Mesothelial cell of epicardium (in vitro differentiated cells): Measurements from ENCODE around the gene CSTPP1. TPM values are rescaled to one million over a fixed set of nuclear protein-coding genes. Genes with fewer than 3 reads are reported as not detected.
A peak's percentile ranks its signal among the peaks of the same experiment; 100 is the strongest.

Experiments
- DNase-seq, 2 experiments: peaks; one replicate each; pipeline ENCODE4 v3.0.0; 2021; ENCODE audit warnings: low spot score in 2 of 2; ENCODE audit not compliant: unreplicated experiment in 2 of 2
- H3K27ac Mint-ChIP-seq: 2 replicates; pipeline ENCODE4 v1.8.0; 2021; ENCODE audit warnings: mixed read lengths
- H3K27me3 Mint-ChIP-seq: 2 replicates; pipeline ENCODE4 v1.8.0; 2021; ENCODE audit warnings: low read depth, mixed read lengths
- H3K36me3 Mint-ChIP-seq: 2 replicates; pipeline ENCODE4 v1.8.0; 2021; ENCODE audit warnings: mixed read lengths
- H3K4me1 Mint-ChIP-seq: 2 replicates; pipeline ENCODE4 v1.8.0; 2021; ENCODE audit warnings: mixed read lengths
- H3K4me3 Mint-ChIP-seq: 2 replicates; pipeline ENCODE4 v1.8.0; 2021; ENCODE audit warnings: mild to moderate bottlenecking, moderate library complexity, mixed read lengths
- H3K9me3 Mint-ChIP-seq: 2 replicates; pipeline ENCODE4 v1.8.0; 2021; ENCODE audit warnings: mixed read lengths
- total RNA-seq: library from RNA; stranded (reverse); gene quantifications from 3 replicates; pipeline ENCODE4 v1.2.1, GENCODE V29; 2021
- TF ChIP-seq, protein P1 (sequence below): fragments of 200-600 bp; sonication (generic); IDR thresholded peaks from one replicate; pipeline ENCODE4 v1.5.0; 2021; ENCODE audit warnings: antibody characterized with exemption; ENCODE audit not compliant: unreplicated experiment

Gene CSTPP1
- total RNA-seq, 1 donor from 2014 or later, result 44.0 TPM

- no peaks in the 10 kb centered on the region for H3K36me3 Mint-ChIP-seq
- H3K27ac Mint-ChIP-seq, result no peak overlapping the region
- H3K9me3 Mint-ChIP-seq, result no peaks in the 10 kb centered on the region
- peaks cover 1% of the 10 kb centered on the region for H3K27me3 Mint-ChIP-seq
- no peak overlapping the region for H3K4me3 Mint-ChIP-seq
- no peaks in the 10 kb centered on the region for H3K4me1 Mint-ChIP-seq
- TF ChIP-seq, protein P1, sequence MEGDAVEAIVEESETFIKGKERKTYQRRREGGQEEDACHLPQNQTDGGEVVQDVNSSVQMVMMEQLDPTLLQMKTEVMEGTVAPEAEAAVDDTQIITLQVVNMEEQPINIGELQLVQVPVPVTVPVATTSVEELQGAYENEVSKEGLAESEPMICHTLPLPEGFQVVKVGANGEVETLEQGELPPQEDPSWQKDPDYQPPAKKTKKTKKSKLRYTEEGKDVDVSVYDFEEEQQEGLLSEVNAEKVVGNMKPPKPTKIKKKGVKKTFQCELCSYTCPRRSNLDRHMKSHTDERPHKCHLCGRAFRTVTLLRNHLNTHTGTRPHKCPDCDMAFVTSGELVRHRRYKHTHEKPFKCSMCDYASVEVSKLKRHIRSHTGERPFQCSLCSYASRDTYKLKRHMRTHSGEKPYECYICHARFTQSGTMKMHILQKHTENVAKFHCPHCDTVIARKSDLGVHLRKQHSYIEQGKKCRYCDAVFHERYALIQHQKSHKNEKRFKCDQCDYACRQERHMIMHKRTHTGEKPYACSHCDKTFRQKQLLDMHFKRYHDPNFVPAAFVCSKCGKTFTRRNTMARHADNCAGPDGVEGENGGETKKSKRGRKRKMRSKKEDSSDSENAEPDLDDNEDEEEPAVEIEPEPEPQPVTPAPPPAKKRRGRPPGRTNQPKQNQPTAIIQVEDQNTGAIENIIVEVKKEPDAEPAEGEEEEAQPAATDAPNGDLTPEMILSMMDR, result no peak
- no peak for DNase-seq
Observed at GRCh38 chr11:46930089-46930488, 6.5 kb upstream of the CSTPP1 start.

DNA sequence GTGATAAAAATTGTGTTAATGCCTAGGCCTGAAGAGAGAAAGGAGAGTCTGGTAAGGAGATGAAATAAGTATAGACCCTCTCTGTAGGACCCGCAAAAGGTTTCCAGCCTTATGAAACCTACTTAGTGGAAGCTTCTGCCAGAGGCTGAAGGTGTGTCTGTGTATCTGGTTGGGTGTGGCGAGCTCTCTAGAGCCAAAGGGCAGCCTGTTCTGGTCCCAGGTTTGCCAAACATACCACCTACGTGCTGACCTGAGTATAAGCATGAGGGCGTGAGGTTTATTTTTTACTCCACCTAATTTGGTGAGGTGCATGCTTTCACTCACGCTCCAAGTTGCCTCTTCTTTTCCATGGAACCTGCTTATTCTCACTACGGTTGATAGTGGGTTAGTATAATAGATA, 5.6 kb downstream of the CSTPP1 start:
- no peak overlapping the region for H3K4me3 Mint-ChIP-seq
- peaks cover 12% of the 10 kb centered on the region for H3K4me1 Mint-ChIP-seq
- TF ChIP-seq, protein P1, result no peak
- H3K27me3 Mint-ChIP-seq, result no peaks in the 10 kb centered on the region
- DNase-seq, result no peak
- H3K36me3 Mint-ChIP-seq, result peaks cover 11% of the 10 kb centered on the region
- H3K9me3 Mint-ChIP-seq, result no peaks in the 10 kb centered on the region
- H3K27ac Mint-ChIP-seq, result no peak overlapping the region

DNA sequence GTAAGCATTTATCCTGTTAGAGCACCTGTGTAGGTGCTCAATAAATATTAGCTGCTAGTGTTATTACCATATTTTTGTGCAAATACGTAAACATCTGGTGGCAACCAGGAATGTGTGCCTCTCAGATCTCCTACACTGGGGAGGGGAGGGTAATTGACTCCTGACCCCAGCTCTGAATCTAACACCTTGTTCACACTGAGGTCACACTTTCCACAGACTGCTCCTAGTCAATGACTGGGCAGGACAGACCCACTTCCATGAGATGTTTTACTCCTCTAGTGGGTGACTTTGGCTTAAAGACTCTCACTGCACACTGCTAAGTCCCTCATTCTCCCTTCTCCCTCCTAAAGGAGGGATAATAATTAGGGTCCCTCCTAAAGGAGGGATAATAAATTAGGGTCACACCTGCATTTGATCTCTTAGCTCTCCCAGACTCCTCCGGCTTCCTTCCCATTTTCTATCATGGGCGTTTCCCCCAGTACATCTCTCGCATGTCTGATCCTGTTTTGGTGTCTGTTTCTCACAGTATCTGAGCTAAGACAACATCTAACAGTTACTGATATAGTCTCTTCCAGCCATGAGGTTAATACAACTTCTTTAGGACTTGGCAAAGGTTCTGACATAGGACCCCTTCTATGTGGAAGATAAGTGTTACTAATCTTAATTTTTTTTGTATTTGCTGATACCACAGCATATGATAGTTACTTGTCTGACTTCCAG, 8.0 kb downstream of the CSTPP1 start:
- DNase-seq, result no peak
- no peak overlapping the region for H3K4me3 Mint-ChIP-seq
- H3K4me1 Mint-ChIP-seq, result peaks cover 15% of the 10 kb centered on the region
- H3K9me3 Mint-ChIP-seq, result no peaks in the 10 kb centered on the region
- no peak overlapping the region for H3K27ac Mint-ChIP-seq
- peaks cover 10% of the 10 kb centered on the region for H3K36me3 Mint-ChIP-seq
- H3K27me3 Mint-ChIP-seq, result no peaks in the 10 kb centered on the region
- TF ChIP-seq, protein P1, result no peak

DNA sequence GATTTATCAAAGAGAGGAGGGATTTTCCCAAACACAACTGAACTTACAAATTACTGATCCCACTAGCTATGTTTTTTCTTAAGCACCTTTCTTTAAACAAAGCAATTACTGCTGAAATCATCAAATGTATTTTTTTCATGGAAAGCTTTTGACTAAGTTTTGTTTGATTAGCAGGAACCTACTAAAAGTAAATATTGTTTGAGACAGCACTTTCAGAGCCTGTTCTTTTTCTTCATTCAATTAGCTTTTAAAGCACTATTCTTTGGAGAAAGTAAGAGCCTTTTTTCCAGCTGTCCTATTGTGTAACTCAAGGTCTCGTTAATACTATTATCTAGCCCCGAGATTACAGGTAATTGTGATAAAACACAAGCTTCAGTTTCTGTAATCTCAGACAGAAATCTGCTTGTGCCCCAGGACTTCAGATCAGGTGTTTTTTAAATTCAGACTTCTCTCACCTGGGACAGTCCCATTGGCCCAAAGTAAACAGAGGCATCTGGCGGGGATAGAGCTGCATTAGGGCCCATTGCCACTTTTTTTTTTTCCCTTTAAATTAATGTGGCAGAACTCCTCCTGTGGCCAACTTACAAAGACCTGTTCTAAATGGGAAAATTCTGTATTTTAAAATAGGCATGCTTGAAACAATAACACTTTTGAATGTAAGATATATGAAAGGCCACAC, 11.0 kb downstream of the CSTPP1 start:
- peaks cover 15% of the 10 kb centered on the region for H3K4me1 Mint-ChIP-seq
- peak overlapping the region; percentile 92 for H3K27ac Mint-ChIP-seq
- no peaks in the 10 kb centered on the region for H3K27me3 Mint-ChIP-seq
- H3K4me3 Mint-ChIP-seq, result no peak overlapping the region
- DNase-seq, result no peak
- no peaks in the 10 kb centered on the region for H3K9me3 Mint-ChIP-seq
- TF ChIP-seq, protein P1, result no peak
- H3K36me3 Mint-ChIP-seq, result peaks cover 6% of the 10 kb centered on the region

- TF ChIP-seq, protein P1, result no peak
- Mint-ChIP-seq H3K27me3 (no peaks in the 10 kb centered on the region), H3K36me3 (peaks cover 3% of the 10 kb centered on the region), H3K4me1 (peaks cover 15% of the 10 kb centered on the region), H3K9me3 (no peaks in the 10 kb centered on the region), H3K4me3 (no peak overlapping the region), H3K27ac (peak overlapping the region; percentile 76)
- no peak for DNase-seq
Observed at GRCh38 chr11:46948378-46949131, 12.0 kb downstream of the CSTPP1 start.
